Measurements from ENCODE around the gene PPP1R3F.

Gene PPP1R3F

GRCh38 chrX:49269767-49270248 is at the start of gene PPP1R3F:
Gene PPP1R3F, plus strand, starts transcription at chrX:49269793. Its CDS starts 77 bp downstream, at chrX:49269870.
- in situ Hi-C loops (cut with MboI; ENCODE audit: low sequenced_read_pairs): no loop called here

GRCh38 chrX:49220100-49220499 is 49.5 kb upstream of the PPP1R3F start:
- in situ Hi-C loops (cut with MboI; ENCODE audit: low sequenced_read_pairs): no loop called here

GRCh38 chrX:49221868-49222267 is 47.7 kb upstream of the PPP1R3F start:
- in situ Hi-C loops (cut with MboI; ENCODE audit: low sequenced_read_pairs): no loop called here

- in situ Hi-C loops (cut with MboI; ENCODE audit: low sequenced_read_pairs): no loop called here
Observed at GRCh38 chrX:49225858-49226257, 43.7 kb upstream of the PPP1R3F start.

GRCh38 chrX:49226946-49227345 is 42.6 kb upstream of the PPP1R3F start:
- in situ Hi-C loops (cut with MboI; ENCODE audit: low sequenced_read_pairs): no loop called here

- in situ Hi-C loops (cut with MboI; ENCODE audit: low sequenced_read_pairs): no loop called here
Observed at GRCh38 chrX:49227726-49228125, 41.9 kb upstream of the PPP1R3F start.

- in situ Hi-C loops (cut with MboI; ENCODE audit: low sequenced_read_pairs): no loop called here
Observed at GRCh38 chrX:49228185-49228584, 41.4 kb upstream of the PPP1R3F start.

GRCh38 chrX:49230500-49231232 is 38.9 kb upstream of the PPP1R3F start:
- in situ Hi-C loops (cut with MboI; ENCODE audit: low sequenced_read_pairs): no loop called here

GRCh38 chrX:49231333-49232000 is 38.1 kb upstream of the PPP1R3F start:
- in situ Hi-C loops (cut with MboI; ENCODE audit: low sequenced_read_pairs): no loop called here

- in situ Hi-C loops (cut with MboI; ENCODE audit: low sequenced_read_pairs): no loop called here
Observed at GRCh38 chrX:49232525-49232924, 37.1 kb upstream of the PPP1R3F start.

- in situ Hi-C loops (cut with MboI; ENCODE audit: low sequenced_read_pairs): no loop called here
Observed at GRCh38 chrX:49233176-49233575, 36.4 kb upstream of the PPP1R3F start, which contains the start of gene CACNA1F. Gene CACNA1F, minus strand, starts transcription at chrX:49233340. Its CDS starts 31 bp downstream, at chrX:49233309.

- in situ Hi-C loops (cut with MboI; ENCODE audit: low sequenced_read_pairs): no loop called here
Observed at GRCh38 chrX:49233887-49234555, 35.6 kb upstream of the PPP1R3F start.

GRCh38 chrX:49237060-49237459 is 32.5 kb upstream of the PPP1R3F start:
- in situ Hi-C loops (cut with MboI; ENCODE audit: low sequenced_read_pairs): no loop called here

GRCh38 chrX:49238735-49239134 is 30.9 kb upstream of the PPP1R3F start:
- in situ Hi-C loops (cut with MboI; ENCODE audit: low sequenced_read_pairs): no loop called here

- in situ Hi-C loops (cut with MboI; ENCODE audit: low sequenced_read_pairs): no loop called here
Observed at GRCh38 chrX:49242545-49243066, 27.0 kb upstream of the PPP1R3F start.

- in situ Hi-C loops (cut with MboI; ENCODE audit: low sequenced_read_pairs): no loop called here
Observed at GRCh38 chrX:49243166-49243565, 26.4 kb upstream of the PPP1R3F start.

GRCh38 chrX:49244207-49244606 is 25.4 kb upstream of the PPP1R3F start:
- in situ Hi-C loops (cut with MboI; ENCODE audit: low sequenced_read_pairs): no loop called here

GRCh38 chrX:49246541-49246940 is 23.1 kb upstream of the PPP1R3F start:
- in situ Hi-C loops (cut with MboI; ENCODE audit: low sequenced_read_pairs): no loop called here

GRCh38 chrX:49247346-49247745 is 22.2 kb upstream of the PPP1R3F start:
- in situ Hi-C loops (cut with MboI; ENCODE audit: low sequenced_read_pairs): no loop called here

- in situ Hi-C loops (cut with MboI; ENCODE audit: low sequenced_read_pairs): no loop called here
Observed at GRCh38 chrX:49247916-49248811, 21.4 kb upstream of the PPP1R3F start.
